Bronchial epithelial cell (primary cell): Measurements from ENCODE around the gene SYMPK. TPM values are rescaled to one million over a fixed set of nuclear protein-coding genes. Genes with fewer than 3 reads are reported as not detected.

Experiments
- DNase-seq: peaks from one replicate; pipeline ENCODE4 v3.0.0-alpha.2; 2010; ENCODE audit warnings: low read depth
- FAIRE-seq: peaks from 2 replicates; lab custom pipeline; 2011; peaks lifted over from hg19 to GRCh38; lab: Jason Lieb, UNC
- H3K27me3 ChIP-seq: 2 replicates; pipeline ENCODE4 v1.5.1; 2011; ENCODE audit warnings: low read length; ENCODE audit not compliant: control insufficient read depth, insufficient read depth
- H3K36me3 ChIP-seq: 2 replicates; pipeline ENCODE4 v1.5.1; 2011; ENCODE audit warnings: low read length; ENCODE audit not compliant: control insufficient read depth, insufficient read depth
- H3K4me3 ChIP-seq: 2 replicates; pipeline ENCODE4 v1.5.1; 2011; ENCODE audit warnings: mild to moderate bottlenecking, low read depth, low read length, control low read depth
- total RNA-seq: library from RNA; depleted of rRNA; stranded (reverse); fragments of >200 nt; gene quantifications from 2 replicates; pipeline ENCODE4 v1.2.1, GENCODE V29; 2014
- TF ChIP-seq, protein P1 (sequence below): IDR thresholded peaks from 2 replicates; pipeline ENCODE4 v1.5.1; 2011; ENCODE audit warnings: mild to moderate bottlenecking, moderate library complexity, low read length, control low read depth, inconsistent platforms; ENCODE audit not compliant: insufficient read depth, severe bottlenecking

The SYMPK gene
- total RNA-seq, 1 donor from 2014 or later, result 27.9 TPM

DNA sequence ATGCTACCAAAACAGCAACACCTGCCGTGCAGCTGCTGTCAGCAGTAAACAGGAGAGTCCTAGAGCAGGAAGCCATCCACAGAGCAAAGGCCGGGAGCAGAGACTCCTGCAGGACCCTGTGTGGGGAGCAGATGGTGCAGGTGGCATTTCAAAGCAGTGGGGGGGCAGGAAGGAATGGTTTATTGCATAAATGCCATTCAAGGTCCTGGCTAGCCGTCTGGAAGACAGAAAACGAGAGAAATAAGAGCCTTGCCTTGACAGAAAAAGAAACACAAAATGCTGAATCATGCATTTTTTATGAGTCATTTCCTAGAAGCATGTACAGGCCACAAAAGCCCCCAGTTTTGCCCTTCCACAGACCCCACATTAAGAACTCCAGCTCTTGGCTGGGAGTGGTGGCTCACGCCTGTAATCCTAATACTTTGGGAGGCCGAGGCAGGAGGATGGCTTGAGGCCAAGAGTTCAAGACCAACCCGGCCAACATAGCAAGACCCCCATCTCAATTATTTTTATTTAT, 53.2 kb downstream of the SYMPK start:
- Histone ChIP-seq H3K36me3 (no peaks in the 10 kb centered on the region), H3K27me3 (no peaks in the 10 kb centered on the region), H3K4me3 (no peak overlapping the region)
- TF ChIP-seq, protein P1, sequence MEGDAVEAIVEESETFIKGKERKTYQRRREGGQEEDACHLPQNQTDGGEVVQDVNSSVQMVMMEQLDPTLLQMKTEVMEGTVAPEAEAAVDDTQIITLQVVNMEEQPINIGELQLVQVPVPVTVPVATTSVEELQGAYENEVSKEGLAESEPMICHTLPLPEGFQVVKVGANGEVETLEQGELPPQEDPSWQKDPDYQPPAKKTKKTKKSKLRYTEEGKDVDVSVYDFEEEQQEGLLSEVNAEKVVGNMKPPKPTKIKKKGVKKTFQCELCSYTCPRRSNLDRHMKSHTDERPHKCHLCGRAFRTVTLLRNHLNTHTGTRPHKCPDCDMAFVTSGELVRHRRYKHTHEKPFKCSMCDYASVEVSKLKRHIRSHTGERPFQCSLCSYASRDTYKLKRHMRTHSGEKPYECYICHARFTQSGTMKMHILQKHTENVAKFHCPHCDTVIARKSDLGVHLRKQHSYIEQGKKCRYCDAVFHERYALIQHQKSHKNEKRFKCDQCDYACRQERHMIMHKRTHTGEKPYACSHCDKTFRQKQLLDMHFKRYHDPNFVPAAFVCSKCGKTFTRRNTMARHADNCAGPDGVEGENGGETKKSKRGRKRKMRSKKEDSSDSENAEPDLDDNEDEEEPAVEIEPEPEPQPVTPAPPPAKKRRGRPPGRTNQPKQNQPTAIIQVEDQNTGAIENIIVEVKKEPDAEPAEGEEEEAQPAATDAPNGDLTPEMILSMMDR, result no peak
- DNase-seq (peak; percentile 68), FAIRE-seq (no peak)

DNA sequence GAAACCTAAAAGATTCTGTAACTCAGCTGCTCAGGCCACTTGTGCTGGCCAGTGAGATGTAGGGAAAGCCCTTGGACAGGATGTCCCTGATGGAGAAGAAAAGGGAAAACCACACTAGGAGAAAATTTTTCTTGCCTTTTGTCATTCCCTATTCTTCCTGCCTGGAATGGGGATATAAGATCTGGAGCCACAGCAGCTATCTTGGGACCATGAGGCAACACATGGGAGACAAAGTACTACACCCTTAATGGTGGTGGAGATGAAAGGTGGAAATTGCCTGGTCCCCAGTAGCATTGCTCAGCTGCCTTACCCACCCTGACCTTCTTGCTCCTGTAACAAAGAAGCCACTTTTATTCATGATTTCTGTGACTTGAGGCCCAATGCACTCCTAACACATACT, 57.2 kb downstream of the SYMPK start:
- Histone ChIP-seq H3K27me3 (no peaks in the 10 kb centered on the region), H3K36me3 (no peaks in the 10 kb centered on the region), H3K4me3 (no peak overlapping the region)
- TF ChIP-seq, protein P1, result no peak
- DNase-seq (no peak), FAIRE-seq (no peak)

DNA sequence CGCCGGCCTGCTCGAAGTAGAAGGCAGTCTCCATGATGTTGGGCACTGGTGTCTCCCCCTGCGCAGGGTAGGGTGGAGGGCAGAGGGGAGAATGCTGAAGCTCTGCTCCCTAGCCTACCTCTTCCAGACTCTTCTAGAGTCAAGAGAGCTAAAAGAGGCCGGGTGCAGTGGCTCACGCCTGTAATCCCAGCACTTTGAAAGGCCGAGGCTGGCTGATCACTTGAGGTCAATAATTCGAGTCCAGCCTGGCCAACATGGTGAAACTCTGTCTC, 58.1 kb downstream of the SYMPK start:
- FAIRE-seq (no peak), DNase-seq (no peak)
- H3K36me3 ChIP-seq, result no peaks in the 10 kb centered on the region
- TF ChIP-seq, protein P1, result no peak
- H3K4me3 ChIP-seq, result no peak overlapping the region
- no peaks in the 10 kb centered on the region for H3K27me3 ChIP-seq

DNA sequence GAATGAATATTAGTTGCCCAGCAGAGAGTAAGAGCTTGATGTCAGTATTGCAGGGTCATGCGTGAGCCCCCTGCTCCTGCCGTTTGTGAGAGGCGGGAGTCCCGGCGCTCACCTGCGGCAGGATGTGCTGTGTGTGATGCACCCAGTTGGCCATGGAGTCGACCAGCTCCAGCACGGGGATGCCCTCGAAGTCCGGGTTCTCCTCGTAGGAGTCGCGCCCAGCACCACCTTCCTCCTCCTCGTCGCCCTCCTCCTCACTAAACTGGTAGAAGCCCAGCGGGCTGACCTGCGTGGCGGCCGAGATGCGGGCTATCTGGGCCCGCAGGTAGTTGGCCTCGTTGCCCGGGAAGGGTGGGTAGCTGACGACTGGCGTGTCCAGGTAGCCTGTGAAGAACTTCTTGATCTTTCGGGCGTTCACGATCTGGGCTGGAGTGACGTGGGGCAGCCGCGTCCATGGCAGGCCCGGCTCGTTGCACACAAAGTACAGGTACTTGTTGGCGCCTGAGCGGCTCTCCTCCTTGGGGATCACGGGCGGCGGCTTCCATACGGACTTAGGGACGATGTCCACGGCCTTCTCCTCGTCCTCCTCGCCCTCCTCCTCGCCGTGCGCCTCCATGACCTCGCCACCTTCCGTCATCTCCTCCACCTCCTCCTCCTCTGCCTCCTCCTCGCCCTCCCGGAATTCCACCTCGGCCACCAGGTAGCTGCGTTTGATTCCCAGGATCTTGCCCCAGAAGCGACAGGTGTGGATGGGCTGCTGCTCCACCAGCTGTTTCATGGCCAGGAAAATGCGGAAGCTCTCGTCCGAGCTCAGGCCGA, 58.6 kb downstream of the SYMPK start:
- TF ChIP-seq, protein P1, result no peak
- no peaks in the 10 kb centered on the region for H3K36me3 ChIP-seq
- H3K4me3 ChIP-seq, result no peak overlapping the region
- no peak for FAIRE-seq
- no peak for DNase-seq
- H3K27me3 ChIP-seq, result no peaks in the 10 kb centered on the region

DNA sequence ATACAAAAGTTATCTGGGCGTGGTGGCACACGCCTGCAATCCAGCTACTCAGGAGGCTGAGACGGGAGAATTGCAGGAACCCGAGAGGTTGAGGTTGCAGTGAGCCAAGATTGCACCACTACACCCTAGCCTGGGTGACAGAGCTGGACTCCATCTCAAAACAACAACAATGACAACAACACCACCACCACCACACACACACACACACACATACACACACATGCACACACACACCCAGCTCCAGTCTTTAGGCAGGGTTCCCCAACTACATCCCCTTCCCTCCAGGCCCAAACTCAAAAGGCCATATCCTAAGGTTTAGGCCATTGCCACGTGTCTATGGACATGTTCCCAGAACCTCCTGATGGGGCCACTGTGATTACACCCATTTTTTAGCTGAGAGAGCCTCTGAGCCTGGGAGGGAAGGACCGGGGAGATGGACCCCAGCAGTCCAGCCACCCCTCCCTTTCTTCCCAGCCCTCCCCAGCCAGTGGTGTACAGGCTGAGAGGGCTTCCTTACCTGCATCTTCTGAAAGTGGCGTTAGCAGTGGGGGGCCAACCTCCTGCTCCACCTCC, 61.3 kb downstream of the SYMPK start:
- Histone ChIP-seq H3K4me3 (no peak overlapping the region), H3K27me3 (no peaks in the 10 kb centered on the region), H3K36me3 (no peaks in the 10 kb centered on the region)
- peak; percentile 87 for FAIRE-seq
- no peak for DNase-seq
- TF ChIP-seq, protein P1, result no peak
